Uterus (tissue), 4 donors: ENCODE measurements around the gene YLPM1. TPM values are rescaled to one million over a fixed set of nuclear protein-coding genes. Genes with fewer than 3 reads are reported as not detected.

Experiments used
- DNase-seq, 2 donors: peaks; one replicate each; pipeline ENCODE4 v3.0.0-alpha.2; 2019 to 2020
- H3K27ac ChIP-seq, 2 donors: fragments of 200-600 bp; sonication (generic); 1 replicate in 1 of 2; 2 replicates in 1 of 2; pipeline ENCODE4 v1.5.1; 2016 to 2018
- H3K27me3 ChIP-seq, 2 donors: fragments of 200-600 bp; sonication (generic); one replicate each; pipeline ENCODE4 v1.5.1; 2018 to 2019; ENCODE audit warnings: control low read depth in 1 of 2
- H3K36me3 ChIP-seq, 2 donors: fragments of 200-600 bp; sonication (generic); one replicate each; pipeline ENCODE4 v1.5.1; 2019; ENCODE audit warnings: control low read depth in 1 of 2
- H3K4me1 ChIP-seq, 2 donors: fragments of 200-600 bp; sonication (generic); one replicate each; pipeline ENCODE4 v1.5.1; 2018 to 2019; ENCODE audit warnings: control low read depth in 1 of 2
- H3K4me3 ChIP-seq, 2 donors: fragments of 200-600 bp; sonication (generic); 1 replicate in 1 of 2; 2 replicates in 1 of 2; pipeline ENCODE4 v1.5.1; 2018 to 2019; ENCODE audit warnings: mild to moderate bottlenecking in 1 of 2
- H3K9me3 ChIP-seq, 2 donors: fragments of 200-600 bp; sonication (generic); one replicate each; pipeline ENCODE4 v1.5.1; 2019; ENCODE audit warnings: control low read depth in 1 of 2
- POLR2A ChIP-seq, 2 donors: fragments of 450-650 bp; IDR thresholded peaks; one replicate each; pipeline ENCODE4 v1.6.1; 2016; ENCODE audit warnings: antibody characterized with exemption in 2 of 2, mild to moderate bottlenecking in 1 of 2, moderate library complexity in 1 of 2
- intact Hi-C: fragments of 100-400 bp; cut with DNase I; formaldehyde crosslinking; loops from one replicate; pipeline ENCODE4 v1.15.1; 2023; ENCODE audit warnings: low total_unique reads
- total RNA-seq, 4 donors: library from RNA; depleted of rRNA in 3 of 4; stranded (reverse); fragments of >200 nt in 3 of 4; gene quantifications; one replicate each; pipeline versions ENCODE4 v1.1.0 to v1.2.4, GENCODE V29; 2014 to 2023
- TF ChIP-seq, protein P1 (sequence below), 4 experiments: fragments of 200-600 bp in 2 of 4; fragments of 450-650 bp in 2 of 4; sonication (generic) in 2 of 4; IDR thresholded peaks; one replicate each; pipeline ENCODE4 v1.5.1; 2016 to 2019; ENCODE audit warnings: antibody characterized with exemption in 4 of 4, mild to moderate bottlenecking in 2 of 4, moderate library complexity in 1 of 4
- donor health status: DM: yes; HTN: yes; CAD: no.

The YLPM1 gene
- total RNA-seq, 4 donors from 2014 or later, result 8.8 to 118 (median 91.9) TPM

DNA sequence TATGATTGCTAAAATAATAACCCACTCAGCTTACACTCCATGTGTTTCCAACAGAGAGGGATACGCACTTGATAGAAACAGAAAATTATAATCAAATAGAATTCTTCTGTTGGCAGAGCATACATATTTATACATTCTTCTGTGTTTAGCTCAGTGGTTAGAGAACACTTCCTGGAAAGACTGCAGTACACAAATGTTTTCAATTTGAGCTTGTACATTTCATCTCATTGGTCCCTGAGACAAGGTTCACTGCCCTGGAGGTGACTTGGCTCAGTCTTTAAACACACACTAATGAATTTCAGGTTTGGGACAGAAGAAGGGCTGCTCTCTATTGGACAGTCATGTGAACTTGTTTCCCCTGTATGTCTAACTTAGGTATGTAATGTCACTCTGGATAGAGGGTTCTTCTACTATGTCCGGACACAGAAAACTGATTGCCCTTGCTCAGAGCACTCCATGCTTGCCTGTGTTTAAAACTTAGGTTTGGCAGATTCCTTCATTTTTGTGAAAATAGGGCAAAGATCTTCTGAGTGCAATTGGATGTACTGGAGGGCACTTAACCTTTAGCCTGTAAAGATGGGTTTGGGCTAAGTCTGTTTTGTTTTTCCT, 89.9 kb downstream of the YLPM1 start:
- Histone ChIP-seq H3K4me3 (no peak overlapping the region), H3K36me3 (no peaks in the 10 kb centered on the region), H3K4me1 (no peaks in the 10 kb centered on the region), H3K27ac (no peak overlapping the region), H3K9me3 (no peaks in the 10 kb centered on the region), H3K27me3 (no peaks in the 10 kb centered on the region)
- intact Hi-C loops, result no loop called here
- TF ChIP-seq, protein P1, sequence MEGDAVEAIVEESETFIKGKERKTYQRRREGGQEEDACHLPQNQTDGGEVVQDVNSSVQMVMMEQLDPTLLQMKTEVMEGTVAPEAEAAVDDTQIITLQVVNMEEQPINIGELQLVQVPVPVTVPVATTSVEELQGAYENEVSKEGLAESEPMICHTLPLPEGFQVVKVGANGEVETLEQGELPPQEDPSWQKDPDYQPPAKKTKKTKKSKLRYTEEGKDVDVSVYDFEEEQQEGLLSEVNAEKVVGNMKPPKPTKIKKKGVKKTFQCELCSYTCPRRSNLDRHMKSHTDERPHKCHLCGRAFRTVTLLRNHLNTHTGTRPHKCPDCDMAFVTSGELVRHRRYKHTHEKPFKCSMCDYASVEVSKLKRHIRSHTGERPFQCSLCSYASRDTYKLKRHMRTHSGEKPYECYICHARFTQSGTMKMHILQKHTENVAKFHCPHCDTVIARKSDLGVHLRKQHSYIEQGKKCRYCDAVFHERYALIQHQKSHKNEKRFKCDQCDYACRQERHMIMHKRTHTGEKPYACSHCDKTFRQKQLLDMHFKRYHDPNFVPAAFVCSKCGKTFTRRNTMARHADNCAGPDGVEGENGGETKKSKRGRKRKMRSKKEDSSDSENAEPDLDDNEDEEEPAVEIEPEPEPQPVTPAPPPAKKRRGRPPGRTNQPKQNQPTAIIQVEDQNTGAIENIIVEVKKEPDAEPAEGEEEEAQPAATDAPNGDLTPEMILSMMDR (IDR thresholded peaks at IDR 0.05), result no peak
- TF ChIP-seq POLR2A (IDR thresholded peaks at IDR 0.05), result no peak
- DNase-seq, result no peak

- TF ChIP-seq, protein P1 (IDR thresholded peaks at IDR 0.05), result no peak
- TF ChIP-seq POLR2A (IDR thresholded peaks at IDR 0.05), result no peak
- Histone ChIP-seq H3K27ac (no peak overlapping the region), H3K36me3 (no peaks in the 10 kb centered on the region), H3K9me3 (no peaks in the 10 kb centered on the region), H3K4me1 (no peaks in the 10 kb centered on the region), H3K27me3 (no peaks in the 10 kb centered on the region), H3K4me3 (no peak overlapping the region)
- intact Hi-C loops, result no loop called here
- no peak for DNase-seq
Measured at GRCh38 chr14:74853581-74853980, 90.5 kb downstream of the YLPM1 start.

GRCh38 chr14:74855021-74855420, 91.9 kb downstream of the YLPM1 start:
- Histone ChIP-seq H3K36me3 (no peaks in the 10 kb centered on the region), H3K9me3 (no peaks in the 10 kb centered on the region), H3K4me1 (no peaks in the 10 kb centered on the region), H3K27me3 (no peaks in the 10 kb centered on the region), H3K27ac (no peak overlapping the region), H3K4me3 (no peak overlapping the region)
- intact Hi-C loops, result no loop called here
- TF ChIP-seq, protein P1 (IDR thresholded peaks at IDR 0.05), result no peak
- TF ChIP-seq POLR2A (IDR thresholded peaks at IDR 0.05), result no peak
- DNase-seq, result no peak

DNA sequence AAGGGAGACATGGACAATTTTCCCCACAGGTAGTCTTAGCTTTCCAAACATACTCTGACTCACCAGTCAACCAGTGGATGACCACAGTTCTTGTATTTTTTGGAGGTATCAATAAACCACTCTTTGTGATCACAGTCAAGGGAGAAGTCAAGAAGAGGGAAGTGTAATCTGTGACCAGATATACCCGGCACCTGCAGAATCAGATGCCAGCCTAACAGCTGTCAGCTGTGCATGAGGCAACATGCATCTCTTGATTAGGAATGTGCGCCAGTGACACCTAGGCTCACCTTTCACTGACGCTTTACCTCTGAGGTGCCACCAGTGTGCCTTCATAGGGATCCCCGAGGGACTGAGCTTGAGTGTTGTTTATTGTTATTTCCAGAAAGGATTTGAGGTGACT, 92.8 kb downstream of the YLPM1 start:
- Histone ChIP-seq H3K36me3 (no peaks in the 10 kb centered on the region), H3K4me3 (no peak overlapping the region), H3K9me3 (no peaks in the 10 kb centered on the region), H3K27me3 (no peaks in the 10 kb centered on the region), H3K4me1 (no peaks in the 10 kb centered on the region), H3K27ac (no peak overlapping the region)
- DNase-seq, result no peak
- intact Hi-C loops, result no loop called here
- TF ChIP-seq POLR2A (IDR thresholded peaks at IDR 0.05), result no peak
- TF ChIP-seq, protein P1 (IDR thresholded peaks at IDR 0.05), result no peak

DNA sequence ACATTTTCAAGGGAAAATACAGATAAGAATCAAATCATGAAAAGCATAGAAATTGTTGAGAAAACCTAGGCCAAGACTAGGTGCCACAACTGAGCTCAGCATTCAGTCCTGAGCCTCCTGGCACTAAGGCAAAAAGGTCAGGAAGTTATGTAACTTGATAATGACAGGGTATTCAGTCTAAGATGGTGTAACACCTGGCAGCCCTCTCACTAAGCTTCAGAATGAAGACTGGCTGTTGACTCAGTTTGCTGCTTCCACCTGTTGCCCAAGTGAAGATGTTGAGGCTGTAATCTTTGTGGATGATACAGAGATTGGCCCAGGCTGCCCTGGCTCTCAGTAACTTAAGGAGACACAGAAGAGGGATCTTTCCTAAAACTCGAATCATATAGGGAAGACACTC, 93.2 kb downstream of the YLPM1 start:
- no peaks in the 10 kb centered on the region for H3K9me3 ChIP-seq
- H3K27me3 ChIP-seq, result no peaks in the 10 kb centered on the region
- no peaks in the 10 kb centered on the region for H3K4me1 ChIP-seq
- TF ChIP-seq POLR2A (IDR thresholded peaks at IDR 0.05), result no peak
- TF ChIP-seq, protein P1 (IDR thresholded peaks at IDR 0.05), result no peak
- no peak for DNase-seq
- H3K4me3 ChIP-seq, result no peak overlapping the region
- no peaks in the 10 kb centered on the region for H3K36me3 ChIP-seq
- intact Hi-C loops, result no loop called here
- no peak overlapping the region for H3K27ac ChIP-seq
